H1 (cell line): ENCODE data around the gene SLC4A1AP. TPM values are rescaled to one million over a fixed set of nuclear protein-coding genes. Genes with fewer than 3 reads are reported as not detected.

Experiments used
- CTCF ChIA-PET: fragments of 300-600 bp; sonication (Branson Sonifier 250); formaldehyde crosslinking; loops from one replicate; lab custom pipeline; 2021; ENCODE audit not compliant: partially characterized antibody; lab: Charles Lee
- POLR2A ChIA-PET: fragments of 300-600 bp; sonication (Branson Sonifier 250); formaldehyde crosslinking; loops from one replicate; lab custom pipeline; 2021; ENCODE audit warnings: inconsistent platforms; ENCODE audit not compliant: partially characterized antibody; lab: Charles Lee
- DNase-seq, 2 experiments: peaks; one replicate each; pipeline versions ENCODE4 v3.0.0 to v3.0.0-alpha.2; 2010 to 2022; ENCODE audit warnings: low spot score in 2 of 2, low read depth in 1 of 2, mixed read lengths in 1 of 2
- FAIRE-seq: peaks from 2 replicates; lab custom pipeline; 2011; peaks lifted over from hg19 to GRCh38; lab: Jason Lieb, UNC
- H2AFZ ChIP-seq: 2 replicates; pipeline ENCODE4 v1.8.1; 2012; ENCODE audit warnings: low read length, inconsistent platforms
- H2AK5ac ChIP-seq: 2 replicates; pipeline ENCODE4 v1.6.1; 2013; ENCODE audit warnings: low read depth, low read length
- H2BK120ac ChIP-seq: replicated peaks from 2 replicates; pipeline ENCODE3; 2013; ENCODE audit warnings: low read depth, low read length, inconsistent platforms
- H2BK12ac ChIP-seq: 2 replicates; pipeline ENCODE4 v1.6.1; 2013; ENCODE audit warnings: low read depth, low read length
- H2BK15ac ChIP-seq: 2 replicates; pipeline ENCODE4 v1.6.1; 2013; ENCODE audit warnings: low read length
- H2BK20ac ChIP-seq: 2 replicates; pipeline ENCODE4 v1.6.1; 2013; ENCODE audit warnings: low read length
- H2BK5ac ChIP-seq: 2 replicates; pipeline ENCODE4 v1.6.1; 2013; ENCODE audit warnings: low read depth, low read length
- H3K14ac ChIP-seq: 2 replicates; pipeline ENCODE4 v1.6.1; 2013; ENCODE audit warnings: inconsistent platforms; ENCODE audit not compliant: insufficient read length
- H3K18ac ChIP-seq: 2 replicates; pipeline ENCODE4 v1.6.1; 2013; ENCODE audit warnings: low read length; ENCODE audit errors: extremely low read depth
- H3K23ac ChIP-seq: 2 replicates; pipeline ENCODE4 v1.6.1; 2013; ENCODE audit warnings: inconsistent platforms; ENCODE audit not compliant: insufficient read length
- H3K23me2 ChIP-seq: 2 replicates; pipeline ENCODE4 v1.6.1; 2013; ENCODE audit warnings: low read depth, low read length
- H3K27ac ChIP-seq: 2 replicates; pipeline ENCODE4 v1.6.1; 2011; ENCODE audit warnings: low read depth, low read length, inconsistent platforms
- H3K27me3 ChIP-seq, 4 experiments: replicated peaks in 1 of 4; 1 replicate in 1 of 4; 2 replicates in 3 of 4; pipeline versions ENCODE4 v1.6.1 to v1.8.1; 2011 to 2013; ENCODE audit warnings: low read length in 3 of 4, mild to moderate bottlenecking in 3 of 4, inconsistent platforms in 2 of 4, mixed read lengths in 2 of 4, moderate library complexity in 1 of 4; ENCODE audit not compliant: control insufficient read depth in 3 of 4, insufficient read depth in 3 of 4; ENCODE audit errors: extremely low read depth in 1 of 4
- H3K36me3 ChIP-seq, 4 experiments: 2 replicates each; pipeline versions ENCODE4 v1.6.1 to v1.8.1; 2011 to 2013; ENCODE audit warnings: mild to moderate bottlenecking in 4 of 4, low read length in 3 of 4, moderate library complexity in 2 of 4, control low read depth in 1 of 4, inconsistent platforms in 1 of 4; ENCODE audit not compliant: insufficient read depth in 4 of 4, control insufficient read depth in 2 of 4
- H3K4ac ChIP-seq: replicated peaks from 2 replicates; pipeline ENCODE3; 2013; ENCODE audit warnings: low read length, low read depth, mixed read lengths, inconsistent platforms; ENCODE audit not compliant: insufficient read length
- H3K4me1 ChIP-seq, 4 experiments: replicated peaks in 1 of 4; 1 replicate in 1 of 4; 2 replicates in 3 of 4; pipeline versions ENCODE4 v1.6.1 to v1.8.1; 2011 to 2013; ENCODE audit warnings: low read length in 3 of 4, inconsistent platforms in 2 of 4, mixed read lengths in 1 of 4; ENCODE audit not compliant: insufficient read depth in 4 of 4, control insufficient read depth in 3 of 4
- H3K4me2 ChIP-seq, 2 experiments: 2 replicates each; pipeline versions ENCODE4 v1.6.1 to v1.8.1; 2011 to 2013; ENCODE audit warnings: low read depth in 2 of 2, low read length in 2 of 2, control low read depth in 1 of 2, inconsistent platforms in 1 of 2, mild to moderate bottlenecking in 1 of 2; ENCODE audit not compliant: insufficient read depth in 1 of 2
- H3K4me3 ChIP-seq, 4 experiments: fragments of 200-600, 300-600 bp in 1 of 4; sonication (generic), shearing (Covaris generic), sonication (Bioruptor Twin) in 1 of 4; 2 replicates each; pipeline versions ENCODE4 v1.5.1 to v1.8.1; 2011 to 2016; ENCODE audit warnings: low read length in 4 of 4, low read depth in 3 of 4, control low read depth in 2 of 4, inconsistent platforms in 2 of 4, mild to moderate bottlenecking in 2 of 4, mixed read lengths in 1 of 4, moderate library complexity in 1 of 4; ENCODE audit not compliant: insufficient read depth in 2 of 4; ENCODE audit errors: extremely low read depth in 1 of 4
- H3K56ac ChIP-seq: replicated peaks from 2 replicates; pipeline ENCODE3; 2013; ENCODE audit warnings: low read depth, mild to moderate bottlenecking, mixed read lengths, low read length, inconsistent platforms; ENCODE audit not compliant: insufficient read length
- H3K79me1 ChIP-seq: 2 replicates; pipeline ENCODE4 v1.6.1; 2013; ENCODE audit warnings: low read depth, low read length, control low read depth
- H3K79me2 ChIP-seq, 2 experiments: 2 replicates each; pipeline versions ENCODE4 v1.6.1 to v1.8.1; 2012 to 2013; ENCODE audit warnings: low read length in 2 of 2, mild to moderate bottlenecking in 2 of 2, inconsistent platforms in 1 of 2; ENCODE audit not compliant: insufficient read depth in 2 of 2, control insufficient read depth in 1 of 2
- H3K9ac ChIP-seq, 4 experiments: replicated peaks in 1 of 4; 1 replicate in 1 of 4; 2 replicates in 3 of 4; pipeline versions ENCODE4 v1.6.1 to v1.8.1; 2011 to 2013; ENCODE audit warnings: low read depth in 3 of 4, low read length in 3 of 4, control low read depth in 2 of 4, mild to moderate bottlenecking in 2 of 4, moderate library complexity in 2 of 4, inconsistent platforms in 1 of 4; ENCODE audit errors: extremely low read depth in 1 of 4
- H3K9me3 ChIP-seq, 2 experiments: 2 replicates each; pipeline versions ENCODE4 v1.6.1 to v1.8.1; 2012 to 2013; ENCODE audit warnings: mild to moderate bottlenecking in 2 of 2, moderate library complexity in 2 of 2, control low read depth in 1 of 2, inconsistent platforms in 1 of 2, low read depth in 1 of 2, low read length in 1 of 2, mixed read lengths in 1 of 2; ENCODE audit not compliant: insufficient read depth in 2 of 2
- H4K20me1 ChIP-seq, 2 experiments: replicated peaks in 1 of 2; 2 replicates each; pipeline versions ENCODE3 to v1.8.1; 2011 to 2013; ENCODE audit warnings: inconsistent platforms in 2 of 2, low read length in 2 of 2, mild to moderate bottlenecking in 1 of 2; ENCODE audit not compliant: insufficient read depth in 2 of 2, control insufficient read depth in 1 of 2
- H4K5ac ChIP-seq: 2 replicates; pipeline ENCODE4 v1.6.1; 2013; ENCODE audit warnings: low read length, low read depth, mixed read lengths, inconsistent platforms; ENCODE audit not compliant: insufficient read length
- H4K8ac ChIP-seq: 2 replicates; pipeline ENCODE4 v1.8.0; 2013; ENCODE audit warnings: mild to moderate bottlenecking, moderate library complexity, low read length, inconsistent platforms; ENCODE audit not compliant: insufficient read depth; ENCODE audit errors: extremely low read depth
- H4K91ac ChIP-seq: replicated peaks from 2 replicates; pipeline ENCODE3; 2013; ENCODE audit warnings: low read length, mixed read lengths, inconsistent platforms; ENCODE audit not compliant: insufficient read length
- CTCF ChIP-seq, 3 experiments: IDR thresholded peaks; 1 replicate in 2 of 3; 2 replicates in 1 of 3; pipeline versions ENCODE4 v1.5.1 to v1.6.1; 2011; ENCODE audit warnings: low read length in 3 of 3, mild to moderate bottlenecking in 3 of 3, inconsistent platforms in 2 of 3, low read depth in 1 of 3, moderate library complexity in 1 of 3; ENCODE audit not compliant: insufficient read depth in 1 of 3; ENCODE audit errors: control extremely low read depth in 1 of 3
- HDAC2 ChIP-seq, 2 experiments: fragments of 300-600 bp in 1 of 2; sonication (generic) in 1 of 2; IDR thresholded peaks; 2 replicates each; pipeline ENCODE4 v1.6.1; 2011 to 2012; ENCODE audit warnings: low read depth in 2 of 2, low read length in 2 of 2, mild to moderate bottlenecking in 2 of 2, moderate library complexity in 2 of 2, borderline replicate concordance in 1 of 2, inconsistent platforms in 1 of 2
- RAD21 ChIP-seq, 2 experiments: IDR thresholded peaks in 1 of 2; conservative IDR thresholded peaks in 1 of 2; 2 replicates each; pipeline ENCODE4 v1.6.1; 2011; ENCODE audit warnings: low read depth in 2 of 2, low read length in 2 of 2, improper control_type of control experiment in 1 of 2, inconsistent platforms in 1 of 2, mild to moderate bottlenecking in 1 of 2, moderate library complexity in 1 of 2
- TEAD4 ChIP-seq: IDR thresholded peaks from 2 replicates; pipeline ENCODE4 v1.6.1; 2012; ENCODE audit warnings: low read depth, low read length, inconsistent platforms, mixed read lengths
- WGBS, 2 experiments: shearing (Covaris generic) in 1 of 2; methylation state at CpG; one replicate each; pipeline versions ENCODE4 v1.1.6 to v1.1.7; 2013 to 2015; ENCODE audit warnings: low lambda C conversion rate in 2 of 2, mixed read lengths in 2 of 2, inconsistent platforms in 1 of 2, low coverage in 1 of 2, missing lambda C conversion rate in 1 of 2; ENCODE audit not compliant: insufficient replicate concordance in 2 of 2, insufficient coverage in 1 of 2, insufficient read length in 1 of 2; ENCODE audit errors: extremely low coverage in 1 of 2, missing lambda C conversion rate in 1 of 2; 5-methylcytosine and 5-hydroxymethylcytosine counted together
- polyA plus RNA-seq, 7 experiments: library from polyadenylated mRNA; depleted of rRNA in 3 of 7; stranded (reverse) in 5 of 7; unstranded in 2 of 7; fragments of >200 nt in 5 of 7; fragments of 200-250 nt in 2 of 7; gene quantifications; 1 replicate in 5 of 7; 2 replicates in 1 of 7; 4 replicates in 1 of 7; pipeline versions ENCODE4 v1.2.1 to v1.2.3, GENCODE V29; 2011 to 2013; ENCODE audit warnings: missing spikeins in 2 of 7, mixed read lengths in 2 of 7
- total RNA-seq: library from RNA; stranded (reverse); fragmentation: NEBNext Ultra II Directional; extraction: Animal tissue kit (Norgen Biotek cat#: 25700); gene quantifications from 2 replicates; pipeline ENCODE4 v1.2.1, GENCODE V29; 2021

SLC4A1AP gene
- total and polyA plus RNA-seq, 2 of the 8 experiments (the other 6 are each of a cell fraction or from before 2014, with no cell fraction given): 8.1 to 18.4 TPM

- H4K20me1 ChIP-seq: no peaks in the 10 kb centered on the region
- H2BK20ac ChIP-seq: no peak overlapping the region
- H3K79me1 ChIP-seq: no peaks in the 10 kb centered on the region
- H4K5ac ChIP-seq: no peak overlapping the region
- H3K14ac ChIP-seq: no peak overlapping the region
- H2BK12ac ChIP-seq: no peak overlapping the region
- H3K56ac ChIP-seq: peak overlapping the region; percentile 48
- H3K23ac ChIP-seq: no peak overlapping the region
- H3K27me3 ChIP-seq: no peaks in the 10 kb centered on the region
- peak overlapping the region; percentile 79 to 97 (median 82) for H3K4me3 ChIP-seq
- TF ChIP-seq RAD21 (IDR thresholded peaks at IDR 0.05 in 1 of 2, conservative IDR thresholded peaks at IDR 0.05 in 1 of 2; ENCODE audit: low read depth in 2 of 2, low read length in 2 of 2) (peak in 1 of 2 experiments; percentile 9; a peak in 1 of 4 replicates), HDAC2 (IDR thresholded peaks at IDR 0.05; ENCODE audit: borderline replicate concordance in 1 of 2, low read depth in 2 of 2, low read length in 2 of 2) (0 out of 4 replicates have a peak, but pooled peaks of 1 of the 2 experiments have one; percentile 21), TEAD4 (no peak), CTCF (IDR thresholded peaks at IDR 0.05; ENCODE audit: control extremely low read depth in 1 of 3, insufficient read depth in 1 of 3, low read depth in 1 of 3, low read length in 3 of 3) (peak in 1 of 3 experiments; percentile 4; a peak in 1 of 4 replicates)
- H3K4me2 ChIP-seq: peak overlapping the region; percentile 76 to 92
- no peaks in the 10 kb centered on the region for H3K9me3 ChIP-seq
- peaks cover 11% of the 10 kb centered on the region; the same call in 1 of the 2 replicates for H3K23me2 ChIP-seq
- no peaks in the 10 kb centered on the region; a peak in 1 of 8 replicates for H3K36me3 ChIP-seq
- CTCF ChIA-PET: interaction anchor here (0.8 to 5.0 kb wide), 6 partner anchors 8 to 738 kb away, joined by 3 to 51 read pairs (median 4); no protein-coding TSS in a partner anchor
- no peak overlapping the region for H2BK120ac ChIP-seq
- H3K79me2 ChIP-seq: no peaks in the 10 kb centered on the region
- peak overlapping the region; percentile 7; the same call in 1 of the 2 replicates for H4K8ac ChIP-seq
- H3K27ac ChIP-seq: no peak overlapping the region
- no peak overlapping the region for H3K18ac ChIP-seq
- no peak overlapping the region for H2AK5ac ChIP-seq
- H3K9ac ChIP-seq: peak overlapping the region in 3 of 4 experiments; percentile 41 to 61 (median 48); a peak in 5 of 7 replicates
- H2BK5ac ChIP-seq: no peak overlapping the region
- H4K91ac ChIP-seq: no peak overlapping the region
- 36% methylated on average over 18 of the region's 19 CpGs; no CpG with 5 or more reads in 1 of the 2 experiments for WGBS, 2 experiments
- POLR2A ChIA-PET: interaction anchor here (0.6 to 1.0 kb wide), 5 partner anchors 22 to 700 kb away, joined by 3 to 10 read pairs (median 3); partner anchors contain the start of gene ZNF512
- no peak overlapping the region for H2BK15ac ChIP-seq
- peak overlapping the region; percentile 89; the same call in 1 of the 2 replicates for H2AFZ ChIP-seq
- no peak for DNase-seq
- no peak overlapping the region for H3K4ac ChIP-seq
- FAIRE-seq: no peak
- peaks cover 3 to 16% (median 6%) of the 10 kb centered on the region in 4 experiments; a peak in 6 of 7 replicates for H3K4me1 ChIP-seq
Measured at GRCh38 chr2:27714851-27715291, 51.2 kb downstream of the SLC4A1AP start.
